H1 (cell line): ENCODE data around the gene POTEI.
"Not testable (repeated sequence)": the region's sequence is repeated elsewhere in the genome, so short reads cannot be mapped to it uniquely, and the experiment has no call there.

Experiments used
- ASH2L ChIP-seq: fragments of 200-600, 300-600 bp; sonication (generic); IDR thresholded peaks from one replicate; pipeline ENCODE4 v1.7.1; 2017; ENCODE audit warnings: low read length
- CREB1 ChIP-seq: IDR thresholded peaks from 2 replicates; pipeline ENCODE4 v1.6.1; 2012; ENCODE audit warnings: inconsistent platforms
- EP300 ChIP-seq, 2 experiments: IDR thresholded peaks; 1 replicate in 1 of 2; 2 replicates in 1 of 2; pipeline ENCODE4 v1.6.1; 2011 to 2012; ENCODE audit warnings: low read depth in 2 of 2, low read length in 2 of 2, mild to moderate bottlenecking in 2 of 2, borderline replicate concordance in 1 of 2, inconsistent platforms in 1 of 2, moderate library complexity in 1 of 2
- EZH2 ChIP-seq: fragments of 200-600 bp; sonication (generic); IDR thresholded peaks from 2 replicates; pipeline ENCODE4 v1.7.1; 2012; ENCODE audit warnings: low read depth, mild to moderate bottlenecking, moderate library complexity, low read length, inconsistent platforms; ENCODE audit not compliant: severe bottlenecking
- KDM1A ChIP-seq: fragments of 200-600, 300-600 bp; sonication (generic); IDR thresholded peaks from 2 replicates; pipeline ENCODE4 v1.7.1; 2016; ENCODE audit warnings: mild to moderate bottlenecking, low read length, borderline replicate concordance
- PHF8 ChIP-seq: fragments of 200-600 bp; sonication (generic); conservative IDR thresholded peaks from 2 replicates; pipeline ENCODE4 v1.7.1; 2012; ENCODE audit warnings: low read depth, mild to moderate bottlenecking, inconsistent platforms, low read length, moderate library complexity
- POLR2A ChIP-seq, 2 experiments: IDR thresholded peaks; 1 replicate in 1 of 2; 2 replicates in 1 of 2; pipeline ENCODE4 v1.6.1; 2011; ENCODE audit warnings: low read depth in 2 of 2, low read length in 2 of 2, mild to moderate bottlenecking in 2 of 2; ENCODE audit errors: control extremely low read depth in 1 of 2
- RAD21 ChIP-seq, 2 experiments: IDR thresholded peaks in 1 of 2; conservative IDR thresholded peaks in 1 of 2; 2 replicates each; pipeline ENCODE4 v1.6.1; 2011; ENCODE audit warnings: low read depth in 2 of 2, low read length in 2 of 2, improper control_type of control experiment in 1 of 2, inconsistent platforms in 1 of 2, mild to moderate bottlenecking in 1 of 2, moderate library complexity in 1 of 2
- RXRA ChIP-seq: IDR thresholded peaks from 2 replicates; pipeline ENCODE4 v1.6.1; 2011; ENCODE audit warnings: low read depth, mild to moderate bottlenecking, low read length, moderate library complexity; ENCODE audit not compliant: insufficient read depth
- SP2 ChIP-seq: IDR thresholded peaks from 2 replicates; pipeline ENCODE4 v1.6.1; 2012; ENCODE audit warnings: mild to moderate bottlenecking, low read length, inconsistent platforms
- TCF12 ChIP-seq: IDR thresholded peaks from 2 replicates; pipeline ENCODE4 v1.6.1; 2011; ENCODE audit warnings: low read depth, mild to moderate bottlenecking, low read length
- YY1 ChIP-seq: IDR thresholded peaks from 2 replicates; pipeline ENCODE4 v1.6.1; 2011; ENCODE audit warnings: low read depth, mild to moderate bottlenecking, low read length
- TF ChIP-seq, protein P1 (sequence below), 3 experiments: IDR thresholded peaks; 1 replicate in 2 of 3; 2 replicates in 1 of 3; pipeline versions ENCODE4 v1.5.1 to v1.6.1; 2011; ENCODE audit warnings: low read length in 3 of 3, mild to moderate bottlenecking in 3 of 3, inconsistent platforms in 2 of 3, low read depth in 1 of 3, moderate library complexity in 1 of 3; ENCODE audit not compliant: insufficient read depth in 1 of 3; ENCODE audit errors: control extremely low read depth in 1 of 3
- TF ChIP-seq, protein P2 (sequence below): IDR thresholded peaks from 2 replicates; pipeline ENCODE4 v1.6.1; 2012; ENCODE audit warnings: inconsistent platforms

DNA sequence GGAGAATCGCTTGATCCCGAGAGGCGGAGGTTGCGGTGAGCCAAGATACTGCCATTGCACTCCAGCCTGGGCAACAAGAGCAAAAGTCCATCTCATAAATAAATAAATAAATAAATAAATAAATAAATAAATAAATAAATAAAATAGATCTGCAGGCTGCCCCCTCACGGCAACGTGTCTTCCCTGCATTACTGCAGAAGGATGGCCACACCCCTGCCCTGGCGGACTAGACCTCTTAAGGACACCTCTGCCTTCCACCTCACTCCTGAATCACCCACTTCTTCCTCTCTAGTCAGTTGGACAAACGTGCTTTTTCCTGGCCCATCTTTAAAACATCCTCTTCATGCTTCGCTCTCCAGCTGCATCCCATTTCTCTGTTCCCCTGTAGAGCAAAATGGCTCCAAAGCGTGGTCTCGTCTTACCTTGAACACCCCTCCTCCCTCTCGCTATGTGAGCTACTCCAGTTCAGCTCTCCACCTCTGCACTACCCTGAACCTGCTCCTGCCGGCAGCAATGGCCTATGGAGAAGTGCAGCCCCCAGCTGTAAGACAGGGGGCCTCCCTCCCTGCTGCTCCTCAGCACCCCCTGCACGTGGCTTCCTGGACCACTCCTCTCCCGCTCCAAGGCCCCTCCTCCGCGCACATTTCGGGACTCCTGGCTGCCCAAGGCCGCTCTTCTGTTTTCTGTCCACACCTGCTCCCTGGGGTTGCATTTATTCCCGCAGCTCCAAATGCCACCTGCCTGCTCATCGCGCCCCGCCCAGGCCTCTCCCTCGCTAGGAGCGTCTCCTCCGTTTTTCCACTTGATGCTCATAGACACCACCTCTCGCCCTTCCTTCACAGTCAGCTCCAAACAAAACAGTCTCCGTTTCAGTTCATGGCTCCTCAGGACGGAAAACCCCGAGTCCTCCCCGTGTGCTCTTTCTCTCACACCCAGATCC is 1.9 kb upstream of the POTEI start:
- not testable (repeated sequence) for TF ChIP-seq TCF12; PHF8; ASH2L; EZH2; RXRA; EP300 (IDR thresholded peaks at IDR 0.05; ENCODE audit: borderline replicate concordance in 1 of 2, low read depth in 2 of 2, low read length in 2 of 2); RAD21 (IDR thresholded peaks at IDR 0.05 in 1 of 2, conservative IDR thresholded peaks at IDR 0.05 in 1 of 2; ENCODE audit: low read depth in 2 of 2, low read length in 2 of 2); SP2; CREB1; POLR2A (IDR thresholded peaks at IDR 0.05; ENCODE audit: control extremely low read depth in 1 of 2, low read depth in 2 of 2, low read length in 2 of 2); KDM1A; YY1
- TF ChIP-seq, protein P1, sequence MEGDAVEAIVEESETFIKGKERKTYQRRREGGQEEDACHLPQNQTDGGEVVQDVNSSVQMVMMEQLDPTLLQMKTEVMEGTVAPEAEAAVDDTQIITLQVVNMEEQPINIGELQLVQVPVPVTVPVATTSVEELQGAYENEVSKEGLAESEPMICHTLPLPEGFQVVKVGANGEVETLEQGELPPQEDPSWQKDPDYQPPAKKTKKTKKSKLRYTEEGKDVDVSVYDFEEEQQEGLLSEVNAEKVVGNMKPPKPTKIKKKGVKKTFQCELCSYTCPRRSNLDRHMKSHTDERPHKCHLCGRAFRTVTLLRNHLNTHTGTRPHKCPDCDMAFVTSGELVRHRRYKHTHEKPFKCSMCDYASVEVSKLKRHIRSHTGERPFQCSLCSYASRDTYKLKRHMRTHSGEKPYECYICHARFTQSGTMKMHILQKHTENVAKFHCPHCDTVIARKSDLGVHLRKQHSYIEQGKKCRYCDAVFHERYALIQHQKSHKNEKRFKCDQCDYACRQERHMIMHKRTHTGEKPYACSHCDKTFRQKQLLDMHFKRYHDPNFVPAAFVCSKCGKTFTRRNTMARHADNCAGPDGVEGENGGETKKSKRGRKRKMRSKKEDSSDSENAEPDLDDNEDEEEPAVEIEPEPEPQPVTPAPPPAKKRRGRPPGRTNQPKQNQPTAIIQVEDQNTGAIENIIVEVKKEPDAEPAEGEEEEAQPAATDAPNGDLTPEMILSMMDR (IDR thresholded peaks at IDR 0.05; ENCODE audit: control extremely low read depth in 1 of 3, insufficient read depth in 1 of 3, low read depth in 1 of 3, low read length in 3 of 3), result not testable (repeated sequence)
- TF ChIP-seq, protein P2, sequence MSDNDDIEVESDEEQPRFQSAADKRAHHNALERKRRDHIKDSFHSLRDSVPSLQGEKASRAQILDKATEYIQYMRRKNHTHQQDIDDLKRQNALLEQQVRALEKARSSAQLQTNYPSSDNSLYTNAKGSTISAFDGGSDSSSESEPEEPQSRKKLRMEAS, result not testable (repeated sequence)
